GM19023 (cell line): ENCODE results near the gene NAALADL2.

Experiments used
- ATAC-seq: cut with Tn5 transposase; IDR thresholded peaks from one replicate; pipeline ENCODE4 v1.9.1; 2021; ENCODE audit warnings: mild to moderate bottlenecking, moderate library complexity; ENCODE audit not compliant: unreplicated experiment

The NAALADL2 gene

DNA sequence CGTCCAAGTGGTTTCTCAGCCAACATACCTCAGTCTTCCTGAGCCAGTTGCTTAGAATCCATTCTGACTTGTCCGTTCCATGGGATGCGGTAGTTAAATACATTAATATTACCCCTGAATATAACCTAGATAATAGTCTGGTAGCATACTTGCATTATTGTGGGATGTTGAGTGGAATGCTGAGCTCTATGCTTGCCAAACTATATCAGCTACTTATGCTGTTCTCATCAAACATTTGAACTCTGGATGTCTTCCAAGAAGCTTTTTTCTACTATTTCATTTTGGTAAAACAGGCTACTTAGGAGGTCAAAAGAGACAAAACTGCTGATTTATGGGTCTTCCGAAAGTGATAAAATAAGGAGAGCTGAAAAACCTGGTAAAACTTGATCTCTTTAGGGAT is 429.5 kb downstream of the NAALADL2 start:
- ATAC-seq: no peak

DNA sequence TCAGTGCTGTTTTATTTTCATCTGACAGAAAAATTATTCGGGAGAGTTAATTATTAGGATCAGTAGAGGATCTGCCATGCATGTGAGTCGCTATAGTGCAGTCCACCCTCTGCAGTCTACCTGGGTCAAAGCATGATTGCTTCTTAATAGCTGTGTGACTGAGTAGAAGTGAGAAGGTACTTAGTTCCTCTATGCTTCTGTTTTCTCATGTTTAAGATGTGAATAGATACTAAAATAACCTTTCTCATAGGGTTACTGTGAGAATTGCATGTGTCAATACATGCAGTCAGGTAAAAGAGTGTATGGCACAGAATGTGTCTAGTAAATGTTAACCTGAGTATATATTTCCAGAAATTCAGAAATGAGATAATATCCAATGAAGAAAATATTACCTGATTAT is 435.7 kb downstream of the NAALADL2 start:
- ATAC-seq: no peak

DNA sequence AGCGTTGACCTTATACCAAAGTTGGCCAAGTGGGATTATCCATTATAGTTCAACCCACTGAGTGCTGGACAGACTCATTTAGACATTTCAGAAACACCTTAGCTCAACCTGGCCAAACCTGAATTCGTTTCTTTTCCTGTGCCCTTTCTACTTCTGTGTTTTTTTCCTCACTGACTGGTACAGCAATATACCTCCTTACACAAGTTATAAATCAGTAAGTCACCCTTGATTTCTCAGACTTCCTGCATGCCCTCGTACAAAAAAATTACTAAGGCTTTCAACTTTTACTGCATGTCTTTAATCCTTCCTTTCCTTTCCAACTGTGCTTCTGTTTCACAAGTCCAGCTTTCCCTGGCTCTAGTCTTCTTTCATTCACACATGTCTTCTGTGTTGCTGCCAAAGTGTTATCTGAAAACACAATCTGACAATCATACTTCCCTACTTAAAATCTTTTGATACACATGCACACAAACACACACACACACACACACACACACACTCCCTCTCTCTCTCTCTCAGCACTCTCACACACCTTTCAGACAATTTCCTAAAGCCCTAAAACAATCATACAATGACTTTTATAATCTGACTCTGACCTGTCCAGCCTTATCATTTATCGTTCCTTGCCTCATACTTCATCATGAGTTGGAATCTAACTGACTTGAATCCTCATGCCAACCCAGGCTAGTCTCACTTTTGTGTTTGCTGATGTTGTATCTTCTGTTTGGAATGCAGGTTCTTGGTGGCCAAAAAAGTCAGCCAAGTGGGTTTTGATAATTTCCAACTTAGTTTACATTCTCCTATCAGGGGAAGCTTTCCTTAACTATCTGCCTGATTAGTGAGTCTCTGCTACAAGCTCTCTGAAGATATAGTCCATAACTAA is 436.4 kb downstream of the NAALADL2 start:
- no peak for ATAC-seq

DNA sequence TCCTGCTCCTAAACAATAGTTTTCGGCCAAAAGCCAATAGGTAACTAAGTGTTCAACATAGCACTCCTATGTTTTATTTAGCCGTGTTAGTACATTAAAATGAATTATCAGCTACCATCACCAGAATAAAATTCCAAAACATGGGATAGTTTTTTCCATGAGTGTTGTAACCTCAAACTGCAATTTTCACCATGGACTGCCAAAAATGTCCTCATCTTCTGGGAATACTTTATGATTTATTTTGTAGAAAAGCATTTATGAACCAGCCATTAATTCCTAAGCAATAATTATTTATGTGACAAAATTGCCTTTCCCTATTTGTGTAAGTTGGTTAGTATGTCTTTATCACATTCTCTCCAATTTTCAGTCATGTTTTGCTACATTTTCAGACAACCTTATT is 438.1 kb downstream of the NAALADL2 start:
- ATAC-seq: no peak

DNA sequence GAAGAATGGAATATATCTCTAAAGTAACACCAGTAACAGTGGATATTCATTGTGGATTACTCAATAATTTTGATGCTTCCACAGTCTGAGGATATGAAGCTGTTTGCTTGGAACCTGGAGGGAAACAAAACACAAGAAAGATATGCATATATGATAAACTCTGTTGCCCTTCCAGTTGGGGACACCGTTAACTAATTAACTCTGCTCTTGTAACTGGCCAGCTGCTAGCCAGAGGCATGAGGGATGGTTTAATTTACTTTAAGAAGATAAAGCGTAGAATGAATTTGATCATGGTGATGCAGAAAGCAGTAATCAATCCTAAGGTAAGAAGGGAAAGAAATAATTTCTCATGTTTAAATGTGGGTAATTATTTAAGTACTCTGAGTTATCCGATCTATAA is 442.6 kb downstream of the NAALADL2 start:
- ATAC-seq: no peak

DNA sequence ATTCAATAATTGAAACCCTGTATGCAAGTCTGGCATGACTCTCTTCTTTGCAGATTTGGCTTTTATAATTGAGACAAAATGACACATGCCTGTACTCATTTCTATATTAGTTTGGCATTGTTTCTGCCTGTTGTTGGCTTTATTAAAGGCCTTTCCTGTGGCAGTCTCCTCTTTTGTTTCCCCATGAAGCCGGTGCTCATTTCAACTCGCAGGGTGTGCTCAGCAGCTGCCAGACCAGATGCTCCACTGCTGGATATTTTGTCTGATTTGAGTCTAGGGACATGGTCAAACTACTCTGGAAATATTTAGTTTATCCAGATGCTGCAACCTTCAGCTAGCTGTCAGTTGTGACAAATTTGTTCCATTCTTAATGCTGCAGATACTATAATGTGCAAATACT is 445.3 kb downstream of the NAALADL2 start:
- no peak for ATAC-seq

DNA sequence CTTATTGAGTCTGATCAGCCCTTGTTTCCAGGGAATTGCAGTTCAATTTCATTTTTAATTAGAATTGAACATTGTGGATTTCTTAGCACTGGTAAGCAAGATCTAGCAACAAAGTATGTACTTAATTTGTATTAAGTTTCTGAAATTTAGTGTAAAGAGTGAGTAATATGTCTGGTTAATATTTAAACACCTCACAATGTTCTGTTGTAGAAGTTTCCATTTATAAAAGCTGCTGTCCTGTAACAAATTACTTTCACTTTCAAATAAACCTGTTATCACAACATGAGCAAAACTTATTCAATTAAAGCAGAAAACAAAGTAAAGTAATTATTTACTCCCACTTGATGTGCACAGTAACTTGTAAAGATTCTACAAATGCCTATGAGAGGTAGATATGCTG is 448.5 kb downstream of the NAALADL2 start:
- peak; percentile 63 for ATAC-seq

DNA sequence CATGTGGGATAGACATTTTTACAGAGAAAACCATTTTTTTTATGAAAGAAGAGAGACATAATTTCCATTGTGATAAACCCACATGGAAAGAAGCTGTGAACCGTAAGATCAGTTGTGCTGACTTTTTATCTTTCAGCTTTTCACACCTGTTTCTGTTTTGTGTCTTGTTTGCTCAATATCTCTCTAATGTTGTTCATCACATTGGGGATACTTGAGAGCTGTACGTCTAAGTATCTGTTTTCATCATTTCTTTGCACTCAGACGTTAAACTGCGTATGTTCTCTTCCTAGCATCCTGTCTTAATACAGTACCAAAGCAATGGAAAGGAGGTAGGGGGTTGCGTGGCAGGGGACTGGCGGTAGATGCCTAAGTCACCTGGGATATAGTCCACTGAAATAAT is 449.0 kb downstream of the NAALADL2 start:
- no peak for ATAC-seq

DNA sequence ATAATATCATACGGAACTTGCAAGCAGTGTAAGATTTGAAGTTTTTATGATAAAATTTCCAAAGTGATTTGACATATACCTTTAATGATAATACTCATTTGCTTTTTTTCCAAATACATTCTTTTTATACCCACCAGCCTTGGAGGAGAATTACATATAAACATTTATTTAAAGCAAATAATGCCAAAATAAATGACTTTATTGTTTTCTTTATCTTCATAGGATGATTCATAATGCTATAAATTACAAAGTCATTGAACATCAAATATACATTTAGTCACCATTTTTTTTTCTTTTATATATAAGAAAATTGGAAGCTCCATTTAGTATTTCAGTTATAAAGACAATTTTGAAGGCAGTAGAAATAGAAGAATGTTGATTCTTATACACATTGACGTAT is 450.9 kb downstream of the NAALADL2 start:
- ATAC-seq: no peak

DNA sequence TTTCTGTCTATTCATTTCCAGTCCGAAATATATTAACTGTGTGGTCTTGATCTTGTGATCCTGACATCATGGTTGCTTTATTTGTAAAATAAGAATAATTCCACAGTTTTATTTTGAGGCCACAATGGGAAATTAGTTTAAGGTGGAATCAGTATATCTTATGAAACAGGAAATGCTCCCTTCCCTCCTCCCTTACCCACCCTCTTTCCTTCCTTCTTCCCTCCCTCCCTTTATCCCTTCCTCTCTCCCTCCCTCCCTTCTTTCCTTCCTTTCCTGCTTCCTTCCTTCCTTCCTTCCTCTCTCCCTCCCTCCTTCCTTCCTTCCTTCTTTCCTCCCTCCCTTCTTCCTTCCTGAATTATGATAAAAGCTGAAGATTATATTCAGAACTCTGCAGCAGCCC is 452.3 kb downstream of the NAALADL2 start:
- ATAC-seq: no peak

DNA sequence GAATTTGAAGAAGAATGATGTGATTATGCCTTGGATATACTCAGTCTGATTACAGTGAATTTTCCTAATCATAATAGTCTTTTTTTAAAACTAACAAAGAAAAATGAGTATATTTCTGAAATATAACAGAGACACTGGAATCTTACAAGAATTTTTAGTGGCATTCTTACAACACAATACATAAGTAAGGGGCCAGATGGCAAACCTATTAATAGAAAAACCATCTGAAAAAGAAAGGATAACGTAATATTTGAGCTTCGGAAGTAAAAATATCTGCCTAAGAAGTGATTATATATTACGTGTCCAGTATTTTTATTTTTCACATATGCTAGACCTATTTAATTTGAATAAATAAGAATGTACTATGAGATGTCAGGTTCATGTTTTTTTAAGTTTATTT is 452.8 kb downstream of the NAALADL2 start:
- no peak for ATAC-seq

DNA sequence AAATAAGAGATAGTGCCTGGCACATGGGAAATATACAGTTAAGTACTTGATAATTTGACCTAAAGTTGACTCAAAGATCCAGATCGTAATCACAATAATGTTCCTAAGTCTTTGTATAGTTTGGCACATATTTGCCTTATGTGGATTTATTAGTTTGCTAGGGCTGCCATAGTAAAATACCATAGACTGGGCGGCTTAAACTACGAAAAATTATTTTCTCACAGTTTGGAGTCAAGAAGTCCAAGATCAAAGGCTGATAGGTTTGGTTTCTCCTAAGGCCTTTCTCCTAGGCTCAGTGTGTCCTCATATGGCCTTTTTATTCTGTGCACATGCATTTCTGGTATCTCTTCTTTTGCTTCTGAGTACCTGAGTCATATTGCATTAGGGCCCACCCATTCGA is 453.7 kb downstream of the NAALADL2 start:
- no peak for ATAC-seq

DNA sequence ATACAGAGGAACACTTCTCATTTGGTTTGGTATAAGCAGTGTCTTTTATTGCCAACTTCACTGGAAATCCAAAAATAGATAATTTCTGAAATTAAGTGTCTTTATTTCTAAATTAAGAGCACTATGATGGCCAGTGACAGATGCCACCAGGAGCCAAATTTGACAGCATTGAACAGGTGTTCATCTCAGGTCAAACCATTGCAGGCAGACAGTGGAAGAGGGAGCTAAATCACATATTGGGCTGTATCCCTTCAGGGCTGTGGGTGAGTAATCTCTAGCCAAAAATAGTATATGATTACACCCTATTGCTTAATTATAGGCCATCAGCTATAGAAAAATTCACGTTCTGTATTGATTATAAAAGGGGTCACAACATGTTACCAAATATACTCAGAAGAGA is 457.7 kb downstream of the NAALADL2 start:
- ATAC-seq: no peak

DNA sequence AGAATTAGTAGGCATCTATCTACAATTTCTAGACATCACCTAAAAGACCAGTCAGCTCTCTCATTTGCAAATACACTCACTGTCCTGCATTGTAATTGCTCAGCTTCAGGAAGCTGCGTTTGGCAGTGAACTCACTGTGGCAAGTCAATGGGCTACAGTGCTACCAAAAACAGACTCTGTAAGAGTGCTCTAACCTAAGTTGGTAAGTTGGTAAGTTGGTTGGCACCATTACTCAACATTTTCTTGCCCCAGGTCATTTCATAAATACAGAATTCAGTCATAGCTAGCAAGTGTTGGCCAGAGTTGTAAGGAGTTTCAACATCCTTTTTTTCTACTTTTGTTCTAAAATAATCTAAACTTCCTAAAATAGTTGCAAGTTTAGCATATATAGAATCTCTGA is 466.3 kb downstream of the NAALADL2 start:
- no peak for ATAC-seq

DNA sequence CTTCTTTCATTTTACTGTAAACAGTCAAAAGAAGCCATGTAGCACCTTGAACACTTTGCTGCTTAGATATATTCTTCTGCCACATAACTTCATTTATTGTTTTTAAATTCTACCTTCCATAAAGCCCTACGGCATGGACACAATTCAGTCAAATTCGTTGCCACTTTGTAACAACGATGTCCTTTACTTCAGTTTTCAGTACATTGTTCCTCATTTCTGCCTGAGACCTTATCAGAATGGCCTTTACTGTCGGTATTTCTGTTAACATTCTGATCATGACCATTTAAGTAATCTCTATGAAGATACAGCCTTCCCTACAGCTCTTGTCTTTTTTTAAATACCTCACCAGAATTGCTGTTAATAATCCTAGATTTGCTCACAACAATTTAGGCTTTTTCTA is 466.9 kb downstream of the NAALADL2 start:
- ATAC-seq: no peak

DNA sequence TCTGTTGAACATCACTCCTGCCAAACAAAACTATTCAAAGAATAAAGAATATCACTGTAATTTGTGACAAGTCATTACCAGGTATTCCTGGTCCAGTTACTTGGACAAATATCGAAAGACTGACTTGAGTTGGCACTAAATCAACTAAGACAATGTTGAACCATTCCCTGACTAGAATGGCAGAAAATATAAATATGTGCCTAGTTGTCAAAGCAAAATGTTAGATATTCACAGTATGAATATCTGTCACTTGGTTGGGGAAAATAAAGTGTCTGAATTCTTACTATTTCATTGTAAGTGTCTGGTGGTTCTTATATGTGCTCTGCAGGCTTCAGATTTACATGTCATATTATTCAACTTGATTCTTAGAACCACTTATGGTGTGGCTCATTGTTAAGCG is 470.2 kb downstream of the NAALADL2 start:
- no peak for ATAC-seq

DNA sequence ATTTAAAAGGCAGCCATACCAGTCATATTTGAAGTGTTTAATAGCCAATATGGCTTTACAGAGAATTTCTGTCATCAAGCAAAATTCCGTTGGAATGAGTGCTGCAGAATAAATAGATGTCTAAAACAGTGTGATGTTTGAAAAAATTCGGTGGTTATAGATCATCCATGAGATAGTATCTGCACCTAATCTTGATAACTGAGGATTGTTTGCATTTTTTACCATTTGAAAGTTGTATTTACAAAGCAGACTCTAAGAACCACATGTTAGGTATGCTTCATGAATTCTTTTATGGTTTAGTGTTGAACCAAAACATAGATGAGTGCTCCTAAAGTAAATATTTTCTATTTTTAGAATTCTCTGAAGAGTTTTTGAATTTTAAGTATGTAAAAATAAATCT is 476.1 kb downstream of the NAALADL2 start:
- ATAC-seq: no peak

DNA sequence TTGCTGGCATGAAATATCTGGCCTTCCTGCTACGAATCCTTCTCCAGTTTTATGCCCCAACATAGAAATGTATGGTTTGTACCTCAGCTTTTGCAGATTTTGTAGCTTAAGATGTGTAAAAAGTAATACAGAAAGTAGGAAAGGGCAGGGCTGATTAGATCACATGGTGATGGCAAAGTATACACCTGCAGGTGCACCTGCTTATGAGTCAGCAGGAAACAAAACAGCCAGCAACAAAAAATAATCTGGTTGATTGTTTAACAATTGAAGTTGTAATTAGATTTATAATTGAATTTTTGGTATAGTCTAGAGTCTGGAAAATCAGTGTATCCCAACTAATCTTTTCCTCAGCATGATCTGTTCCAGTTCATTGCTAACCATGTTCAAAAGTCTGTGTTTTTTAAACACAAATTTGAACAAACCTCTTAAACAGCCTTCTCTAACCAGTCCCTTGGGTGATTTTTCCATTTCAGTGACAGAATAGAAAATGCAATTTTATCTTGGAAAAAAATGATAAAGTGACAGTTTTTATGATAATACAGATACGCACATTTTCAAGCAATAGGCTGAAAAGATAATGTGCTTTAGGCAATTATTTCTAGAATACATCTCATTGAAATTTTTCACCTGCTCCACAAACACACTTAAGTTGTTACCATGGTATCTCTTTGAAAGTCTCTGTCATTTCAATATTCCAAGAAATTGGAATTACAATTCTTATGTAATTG is 477.4 kb downstream of the NAALADL2 start:
- ATAC-seq: no peak

DNA sequence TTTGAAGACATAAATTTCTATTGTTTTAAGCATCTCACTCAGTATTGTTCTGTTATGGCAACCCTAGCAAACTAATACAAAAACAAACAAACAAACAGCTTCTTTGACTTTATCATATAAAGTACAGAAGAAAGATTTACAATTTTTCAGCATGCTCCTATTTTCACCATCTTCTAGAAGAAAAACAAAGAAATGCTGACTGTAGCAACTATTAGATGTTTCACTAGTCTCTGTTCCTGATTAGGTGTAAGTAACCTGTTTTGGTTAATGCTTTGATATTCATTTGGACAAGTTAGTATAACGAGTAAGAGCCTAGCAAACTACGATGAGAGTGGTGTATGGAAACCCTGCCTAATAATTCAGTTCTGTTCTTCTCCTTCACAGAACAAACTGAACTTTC is 478.5 kb downstream of the NAALADL2 start:
- no peak for ATAC-seq

DNA sequence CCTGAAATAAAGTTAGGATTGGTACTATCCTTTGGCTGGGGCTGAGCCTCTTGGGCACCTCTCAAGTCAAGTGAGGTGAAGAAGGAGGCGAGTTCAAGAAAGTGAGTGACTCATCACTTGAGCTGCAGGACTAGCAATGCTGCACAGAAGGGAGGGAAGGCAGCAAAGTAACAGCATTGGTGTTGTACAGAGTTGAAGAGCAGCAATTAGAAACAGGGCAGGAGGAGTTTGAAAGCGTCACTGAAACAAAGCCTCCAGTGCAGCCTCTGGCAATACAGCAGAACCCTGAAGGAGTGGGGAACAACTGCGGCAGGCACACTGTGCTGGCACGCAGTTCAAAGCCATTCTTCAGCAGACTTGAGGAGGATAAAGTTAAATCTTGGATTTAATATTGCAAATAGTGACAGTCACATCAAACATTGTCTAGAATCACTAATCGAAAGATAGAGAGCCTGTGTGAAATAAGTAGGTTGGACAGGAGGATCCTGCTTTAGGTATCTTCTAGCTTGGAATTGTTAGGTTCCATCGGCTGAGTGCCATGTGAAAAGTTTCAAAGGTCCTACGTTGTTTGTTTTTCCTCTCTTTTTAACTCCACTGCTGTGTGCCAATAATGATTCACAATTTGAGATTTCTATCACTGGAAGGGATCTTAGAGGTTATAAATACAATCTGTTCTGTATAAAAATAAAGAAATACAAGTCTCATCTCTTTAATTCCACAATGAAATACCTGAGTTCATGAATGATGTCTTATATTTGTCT is 479.8 kb downstream of the NAALADL2 start:
- no peak for ATAC-seq

DNA sequence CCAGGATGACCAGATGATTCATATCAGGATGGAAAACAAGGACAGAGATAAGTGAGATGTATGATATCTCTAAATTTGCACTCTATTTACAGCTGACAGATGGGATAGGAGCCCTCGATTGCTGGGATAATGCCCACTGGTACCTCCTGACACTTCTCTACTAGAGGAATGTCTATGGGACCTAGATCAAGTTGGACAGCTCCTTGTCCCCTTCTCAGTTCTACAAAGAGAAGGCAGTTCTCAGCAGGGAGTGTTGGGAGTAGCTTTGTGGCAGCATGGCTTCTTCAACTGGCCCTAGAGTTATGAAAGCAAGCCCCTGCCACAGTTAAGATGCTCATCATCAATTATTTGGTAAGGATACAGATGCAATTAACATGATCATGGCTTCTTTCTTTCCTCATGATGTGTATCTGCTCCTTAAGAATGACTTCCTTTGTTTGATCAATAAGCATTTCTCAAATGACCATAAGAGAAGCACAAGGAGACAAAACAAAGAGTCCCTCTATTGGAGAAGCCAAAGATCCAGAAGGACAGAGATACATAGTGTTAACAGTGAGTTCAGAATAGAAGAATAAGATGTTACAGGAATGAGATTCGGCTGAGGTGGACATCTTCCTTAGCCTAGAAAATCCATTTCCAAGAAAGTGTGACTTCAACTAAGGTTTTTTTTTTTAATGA is 481.3 kb downstream of the NAALADL2 start:
- no peak for ATAC-seq
